Body of pancreas (tissue), 4 donors: Measurements from ENCODE around the gene TTYH2.

ENCODE experiments used
- POLR2A ChIP-seq, 3 donors: fragments of 450-650 bp; IDR thresholded peaks; one replicate each; pipeline ENCODE4 v1.6.1; 2016; ENCODE audit warnings: antibody characterized with exemption in 3 of 3, mild to moderate bottlenecking in 2 of 3
- TF ChIP-seq, protein P1 (sequence below), 7 experiments: fragments of 450-650 bp in 4 of 7; fragments of 200-600 bp in 3 of 7; sonication (generic) in 3 of 7; IDR thresholded peaks; one replicate each; pipeline ENCODE4 v1.5.1; 2016 to 2019; ENCODE audit warnings: antibody characterized with exemption in 7 of 7

DNA sequence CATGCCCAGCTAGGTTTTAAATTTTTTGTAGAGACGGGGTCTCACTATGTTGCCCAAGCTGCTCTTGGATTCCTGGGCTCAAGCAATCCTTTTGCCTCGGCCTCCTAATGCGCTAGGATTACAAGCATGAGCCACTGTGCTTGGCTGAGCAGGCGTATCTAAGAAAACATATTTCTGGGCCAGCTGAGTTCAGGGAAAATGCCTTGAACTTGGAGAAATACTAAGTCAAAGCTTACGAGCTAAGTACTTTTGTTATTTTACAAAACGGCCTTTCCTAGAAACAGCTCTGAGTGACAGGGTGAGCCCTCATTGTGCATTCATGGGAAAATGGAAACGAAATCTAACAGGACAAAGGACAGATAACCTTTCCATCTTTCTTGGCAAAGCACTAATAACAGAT lies 85.4 kb downstream of the TTYH2 start:
- no peak for TF ChIP-seq POLR2A (IDR thresholded peaks at IDR 0.05)
- TF ChIP-seq, protein P1, sequence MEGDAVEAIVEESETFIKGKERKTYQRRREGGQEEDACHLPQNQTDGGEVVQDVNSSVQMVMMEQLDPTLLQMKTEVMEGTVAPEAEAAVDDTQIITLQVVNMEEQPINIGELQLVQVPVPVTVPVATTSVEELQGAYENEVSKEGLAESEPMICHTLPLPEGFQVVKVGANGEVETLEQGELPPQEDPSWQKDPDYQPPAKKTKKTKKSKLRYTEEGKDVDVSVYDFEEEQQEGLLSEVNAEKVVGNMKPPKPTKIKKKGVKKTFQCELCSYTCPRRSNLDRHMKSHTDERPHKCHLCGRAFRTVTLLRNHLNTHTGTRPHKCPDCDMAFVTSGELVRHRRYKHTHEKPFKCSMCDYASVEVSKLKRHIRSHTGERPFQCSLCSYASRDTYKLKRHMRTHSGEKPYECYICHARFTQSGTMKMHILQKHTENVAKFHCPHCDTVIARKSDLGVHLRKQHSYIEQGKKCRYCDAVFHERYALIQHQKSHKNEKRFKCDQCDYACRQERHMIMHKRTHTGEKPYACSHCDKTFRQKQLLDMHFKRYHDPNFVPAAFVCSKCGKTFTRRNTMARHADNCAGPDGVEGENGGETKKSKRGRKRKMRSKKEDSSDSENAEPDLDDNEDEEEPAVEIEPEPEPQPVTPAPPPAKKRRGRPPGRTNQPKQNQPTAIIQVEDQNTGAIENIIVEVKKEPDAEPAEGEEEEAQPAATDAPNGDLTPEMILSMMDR (IDR thresholded peaks at IDR 0.05), result no peak
